Measurements from ENCODE around the gene DCAF4.

GRCh38 chr14:73008501-73008900, 82.2 kb downstream of the DCAF4 start:
- TF ChIP-seq, protein P1, sequence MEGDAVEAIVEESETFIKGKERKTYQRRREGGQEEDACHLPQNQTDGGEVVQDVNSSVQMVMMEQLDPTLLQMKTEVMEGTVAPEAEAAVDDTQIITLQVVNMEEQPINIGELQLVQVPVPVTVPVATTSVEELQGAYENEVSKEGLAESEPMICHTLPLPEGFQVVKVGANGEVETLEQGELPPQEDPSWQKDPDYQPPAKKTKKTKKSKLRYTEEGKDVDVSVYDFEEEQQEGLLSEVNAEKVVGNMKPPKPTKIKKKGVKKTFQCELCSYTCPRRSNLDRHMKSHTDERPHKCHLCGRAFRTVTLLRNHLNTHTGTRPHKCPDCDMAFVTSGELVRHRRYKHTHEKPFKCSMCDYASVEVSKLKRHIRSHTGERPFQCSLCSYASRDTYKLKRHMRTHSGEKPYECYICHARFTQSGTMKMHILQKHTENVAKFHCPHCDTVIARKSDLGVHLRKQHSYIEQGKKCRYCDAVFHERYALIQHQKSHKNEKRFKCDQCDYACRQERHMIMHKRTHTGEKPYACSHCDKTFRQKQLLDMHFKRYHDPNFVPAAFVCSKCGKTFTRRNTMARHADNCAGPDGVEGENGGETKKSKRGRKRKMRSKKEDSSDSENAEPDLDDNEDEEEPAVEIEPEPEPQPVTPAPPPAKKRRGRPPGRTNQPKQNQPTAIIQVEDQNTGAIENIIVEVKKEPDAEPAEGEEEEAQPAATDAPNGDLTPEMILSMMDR (conservative IDR thresholded peaks at IDR 0.05) = no peak
- TF ChIP-seq EZH2 (IDR thresholded peaks at IDR 0.05; ENCODE audit: low read depth) = no peak

Measured in PC-9 (cell line).